SK-N-SH (cell line): ENCODE results near the gene PPP1R3G.

ENCODE experiments used
- CTCF ChIP-seq: fragments of 200-600 bp; sonication (generic); IDR thresholded peaks from 2 replicates; pipeline ENCODE4 v1.6.1; 2017; ENCODE audit warnings: antibody characterized with exemption, mild to moderate bottlenecking, moderate library complexity
- FOXJ3 ChIP-seq: sonication (generic); formaldehyde crosslinking; IDR thresholded peaks from 2 replicates; pipeline ENCODE4 v1.5.1; 2020; ENCODE audit warnings: mild to moderate bottlenecking, missing genetic modification reagents
- RCOR1 ChIP-seq: fragments of 150-350 bp; IDR thresholded peaks from 2 replicates; pipeline ENCODE4 v1.6.1; 2017; ENCODE audit warnings: antibody characterized with exemption, low read length
- USF1 ChIP-seq: IDR thresholded peaks from 2 replicates; pipeline ENCODE4 v1.4.0; 2012; ENCODE audit warnings: low read depth, borderline replicate concordance

GRCh38 chr6:5086294-5086890 lies 1.3 kb downstream of the PPP1R3G start:
- TF ChIP-seq CTCF (no peak), USF1 (no peak), FOXJ3 (no peak), RCOR1 (no peak)
